HepG2 (cell line): ENCODE results near the gene CATSPERD. TPM values are rescaled to one million over a fixed set of nuclear protein-coding genes. Genes with fewer than 3 reads are reported as not detected.

Source experiments
- ARNT2 ChIP-seq: sonication (generic); formaldehyde crosslinking; IDR thresholded peaks from 2 replicates; pipeline ENCODE4 v1.8.0; 2022; ENCODE audit warnings: mild to moderate bottlenecking, low read depth, missing genetic modification reagents, moderate library complexity
- CENPT ChIP-seq: sonication (generic); formaldehyde crosslinking; IDR thresholded peaks from 2 replicates; pipeline ENCODE4 v1.8.0; 2022; ENCODE audit warnings: low read depth, mild to moderate bottlenecking, moderate library complexity, missing genetic modification reagents
- HMGXB3 ChIP-seq: sonication (generic); formaldehyde crosslinking; IDR thresholded peaks from 2 replicates; pipeline ENCODE4 v1.4.0; 2020; ENCODE audit warnings: missing genetic modification reagents, borderline replicate concordance
- MZF1 ChIP-seq: sonication (generic); formaldehyde crosslinking; IDR thresholded peaks from 2 replicates; pipeline ENCODE4 v1.8.1; 2023; ENCODE audit warnings: mild to moderate bottlenecking, missing genetic modification reagents, borderline replicate concordance
- PAWR ChIP-seq: sonication (generic); formaldehyde crosslinking; IDR thresholded peaks from 2 replicates; pipeline ENCODE4 v1.4.0; 2020; ENCODE audit warnings: missing genetic modification reagents, mild to moderate bottlenecking, borderline replicate concordance
- ZBTB10 ChIP-seq: sonication (generic); formaldehyde crosslinking; IDR thresholded peaks from 2 replicates; pipeline ENCODE4 v1.4.0; 2020; ENCODE audit warnings: missing genetic modification reagents, borderline replicate concordance
- ZNF343 ChIP-seq: sonication (generic); formaldehyde crosslinking; IDR thresholded peaks from 2 replicates; pipeline ENCODE4 v1.4.0; 2020; ENCODE audit warnings: mild to moderate bottlenecking, missing genetic modification reagents
- ZNF558 ChIP-seq: sonication (generic); formaldehyde crosslinking; IDR thresholded peaks from 2 replicates; pipeline ENCODE4 v1.9.0; 2022; ENCODE audit warnings: mild to moderate bottlenecking, missing genetic modification reagents, borderline replicate concordance
- ZNF749 ChIP-seq: sonication (generic); formaldehyde crosslinking; IDR thresholded peaks from 2 replicates; pipeline ENCODE4 v1.8.0; 2022; ENCODE audit warnings: mild to moderate bottlenecking, missing genetic modification reagents, moderate library complexity, borderline replicate concordance
- ZNF766 ChIP-seq: sonication (generic); formaldehyde crosslinking; IDR thresholded peaks from 2 replicates; pipeline ENCODE4 v1.5.0; 2020; ENCODE audit warnings: missing genetic modification reagents, borderline replicate concordance
- ZSCAN12 ChIP-seq: sonication (generic); formaldehyde crosslinking; IDR thresholded peaks from 2 replicates; pipeline ENCODE4 v1.9.0; 2021; ENCODE audit warnings: mild to moderate bottlenecking, missing genetic modification reagents
- polyA plus RNA-seq, 8 experiments: library from polyadenylated mRNA; depleted of rRNA in 3 of 8; stranded (reverse) in 7 of 8; unstranded in 1 of 8; fragments of >200 nt; fragmentation: Illumina TruSeq in 4 of 8; extraction: Trizol in 4 of 8; gene quantifications; 2 replicates each; pipeline versions ENCODE4 v1.2.1 to v1.2.3, GENCODE V29; 2011 to 2016; ENCODE audit warnings: low read depth in 4 of 8, missing spikeins in 1 of 8, mixed read lengths in 1 of 8; ENCODE audit not compliant: insufficient read depth in 1 of 8
- total RNA-seq, 5 experiments: library from RNA; depleted of rRNA; stranded (reverse); fragments of >200 nt; fragmentation: Illumina TruSeq; extraction: Trizol; gene quantifications; 2 replicates each; pipeline ENCODE4 v1.2.3, GENCODE V29; 2016; ENCODE audit warnings: low read depth in 1 of 5
- TF ChIP-seq, protein P1 (sequence below): sonication (generic); formaldehyde crosslinking; IDR thresholded peaks from one replicate; pipeline ENCODE4 v1.5.1; 2020; ENCODE audit warnings: mild to moderate bottlenecking, missing genetic modification reagents; ENCODE audit errors: not compliant biosample characterization

CATSPERD gene
- total and polyA plus RNA-seq, 2 of the 13 experiments (the other 11 are each of a cell fraction or from before 2014, with no cell fraction given) = 0.04 TPM; not detected in 1

- TF ChIP-seq, protein P1, sequence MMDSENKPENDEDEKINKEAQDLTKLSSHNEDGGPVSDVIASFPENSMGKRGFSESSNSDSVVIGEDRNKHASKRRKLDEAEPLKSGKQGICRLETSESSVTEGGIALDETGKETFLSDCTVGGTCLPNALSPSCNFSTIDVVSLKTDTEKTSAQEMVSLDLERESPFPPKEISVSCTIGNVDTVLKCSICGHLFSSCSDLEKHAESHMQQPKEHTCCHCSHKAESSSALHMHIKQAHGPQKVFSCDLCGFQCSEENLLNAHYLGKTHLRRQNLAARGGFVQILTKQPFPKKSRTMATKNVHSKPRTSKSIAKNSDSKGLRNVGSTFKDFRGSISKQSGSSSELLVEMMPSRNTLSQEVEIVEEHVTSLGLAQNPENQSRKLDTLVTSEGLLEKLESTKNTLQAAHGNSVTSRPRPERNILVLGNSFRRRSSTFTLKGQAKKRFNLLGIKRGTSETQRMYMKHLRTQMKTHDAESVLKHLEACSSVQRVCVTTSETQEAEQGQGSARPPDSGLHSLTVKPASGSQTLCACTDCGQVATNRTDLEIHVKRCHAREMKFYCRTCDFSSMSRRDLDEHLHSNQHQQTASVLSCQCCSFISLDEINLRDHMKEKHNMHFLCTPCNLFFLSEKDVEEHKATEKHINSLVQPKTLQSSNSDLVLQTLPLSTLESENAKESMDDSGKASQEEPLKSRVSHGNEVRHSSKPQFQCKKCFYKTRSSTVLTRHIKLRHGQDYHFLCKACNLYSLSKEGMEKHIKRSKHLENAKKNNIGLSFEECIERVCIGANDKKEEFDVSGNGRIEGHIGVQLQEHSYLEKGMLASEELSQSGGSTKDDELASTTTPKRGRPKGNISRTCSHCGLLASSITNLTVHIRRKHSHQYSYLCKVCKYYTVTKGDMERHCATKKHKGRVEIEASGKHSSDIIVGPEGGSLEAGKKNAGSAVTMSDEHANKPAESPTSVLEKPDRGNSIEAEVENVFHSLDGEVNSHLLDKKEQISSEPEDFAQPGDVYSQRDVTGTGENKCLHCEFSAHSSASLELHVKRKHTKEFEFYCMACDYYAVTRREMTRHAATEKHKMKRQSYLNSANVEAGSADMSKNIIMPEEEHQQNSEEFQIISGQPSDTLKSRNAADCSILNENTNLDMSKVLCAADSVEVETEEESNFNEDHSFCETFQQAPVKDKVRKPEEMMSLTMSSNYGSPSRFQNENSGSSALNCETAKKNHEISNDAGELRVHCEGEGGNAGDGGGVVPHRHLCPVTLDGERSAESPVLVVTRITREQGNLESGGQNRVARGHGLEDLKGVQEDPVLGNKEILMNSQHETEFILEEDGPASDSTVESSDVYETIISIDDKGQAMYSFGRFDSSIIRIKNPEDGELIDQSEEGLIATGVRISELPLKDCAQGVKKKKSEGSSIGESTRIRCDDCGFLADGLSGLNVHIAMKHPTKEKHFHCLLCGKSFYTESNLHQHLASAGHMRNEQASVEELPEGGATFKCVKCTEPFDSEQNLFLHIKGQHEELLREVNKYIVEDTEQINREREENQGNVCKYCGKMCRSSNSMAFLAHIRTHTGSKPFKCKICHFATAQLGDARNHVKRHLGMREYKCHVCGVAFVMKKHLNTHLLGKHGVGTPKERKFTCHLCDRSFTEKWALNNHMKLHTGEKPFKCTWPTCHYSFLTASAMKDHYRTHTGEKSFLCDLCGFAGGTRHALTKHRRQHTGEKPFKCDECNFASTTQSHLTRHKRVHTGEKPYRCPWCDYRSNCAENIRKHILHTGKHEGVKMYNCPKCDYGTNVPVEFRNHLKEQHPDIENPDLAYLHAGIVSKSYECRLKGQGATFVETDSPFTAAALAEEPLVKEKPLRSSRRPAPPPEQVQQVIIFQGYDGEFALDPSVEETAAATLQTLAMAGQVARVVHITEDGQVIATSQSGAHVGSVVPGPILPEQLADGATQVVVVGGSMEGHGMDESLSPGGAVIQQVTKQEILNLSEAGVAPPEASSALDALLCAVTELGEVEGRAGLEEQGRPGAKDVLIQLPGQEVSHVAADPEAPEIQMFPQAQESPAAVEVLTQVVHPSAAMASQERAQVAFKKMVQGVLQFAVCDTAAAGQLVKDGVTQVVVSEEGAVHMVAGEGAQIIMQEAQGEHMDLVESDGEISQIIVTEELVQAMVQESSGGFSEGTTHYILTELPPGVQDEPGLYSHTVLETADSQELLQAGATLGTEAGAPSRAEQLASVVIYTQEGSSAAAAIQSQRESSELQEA = peak; percentile 86
- no peak for TF ChIP-seq ZNF343 (CRISPR knock-in tag)
- no peak for TF ChIP-seq ZNF766 (CRISPR knock-in tag)
- TF ChIP-seq ZBTB10 (CRISPR knock-in tag) = no peak
- 0 out of 2 replicates have a peak, but pooled peaks have one; percentile 14 for TF ChIP-seq ARNT2
- no peak for TF ChIP-seq ZNF558 (CRISPR knock-in tag)
- no peak; the same call in 1 of the 2 replicates for TF ChIP-seq HMGXB3 (CRISPR knock-in tag)
- no peak for TF ChIP-seq MZF1 (CRISPR knock-in tag)
- TF ChIP-seq CENPT (CRISPR knock-in tag) = no peak
- TF ChIP-seq ZSCAN12 (CRISPR knock-in tag) = no peak
- no peak for TF ChIP-seq PAWR (CRISPR knock-in tag)
- no peak for TF ChIP-seq ZNF749 (CRISPR knock-in tag)
These were observed 33.6 kb upstream of the CATSPERD start (continued) for GRCh38 chr19:5686647-5687359.
